HepG2 (cell line): ENCODE data around the gene KCNMA1. TPM values are rescaled to one million over a fixed set of nuclear protein-coding genes. Genes with fewer than 3 reads are reported as not detected.

Experiments used
- ATAC-seq: fragments of 200-7000 bp; cut with Tn5 transposase; 3 replicates; pipeline ENCODE4 v1.9.1; 2020; ENCODE audit warnings: mild to moderate bottlenecking, moderate library complexity
- BruUV-seq: library from RNA; stranded (reverse); fragments of 400-500 nt; replicated peaks from 2 replicates; lab custom pipeline; 2021; lab: Mats Ljungman, UMichigan
- CTCF ChIA-PET: fragments of 300-600 bp; formaldehyde crosslinking; extraction: SDS; loops from one replicate; lab custom pipeline; 2021; ENCODE audit warnings: low total read pairs, inconsistent platforms, low intra/inter-chr PET ratio; lab: Yijun Ruan, JAX
- POLR2A ChIA-PET: fragments of 350-600 bp; sonication (Branson Sonifier 250); formaldehyde crosslinking; loops from one replicate; lab custom pipeline; 2020; ENCODE audit warnings: antibody characterized with exemption, inconsistent platforms; lab: Yijun Ruan, JAX
- DNase-seq: peaks from one replicate; pipeline ENCODE4 v3.0.0-alpha.2; 2015; ENCODE audit warnings: low spot score
- FAIRE-seq: peaks from 3 replicates; lab custom pipeline; 2011; peaks lifted over from hg19 to GRCh38; lab: Jason Lieb, UNC
- H2AFZ ChIP-seq: one replicate; pipeline ENCODE4 v1.6.1; 2011; ENCODE audit warnings: low read length, inconsistent platforms
- H3K27ac ChIP-seq: fragments of 300-600 bp; 3 replicates; pipeline ENCODE4 v1.8.0; 2011; ENCODE audit warnings: mixed run types, mild to moderate bottlenecking, mixed read lengths, low read length, inconsistent platforms; ENCODE audit not compliant: insufficient read depth; ENCODE audit errors: extremely low read length
- H3K27me3 ChIP-seq, 2 experiments: fragments of 200-600 bp in 1 of 2; 2 replicates in 1 of 2; 3 replicates in 1 of 2; pipeline versions ENCODE4 v1.6.0 to v1.8.0; 2011; ENCODE audit warnings: low read length in 2 of 2, mild to moderate bottlenecking in 2 of 2, moderate library complexity in 2 of 2, inconsistent platforms in 1 of 2; ENCODE audit not compliant: insufficient read depth in 2 of 2, control insufficient read depth in 1 of 2
- H3K36me3 ChIP-seq, 2 experiments: fragments of 200-600 bp in 1 of 2; replicated peaks in 1 of 2; 2 replicates in 1 of 2; 3 replicates in 1 of 2; pipeline versions ENCODE4 v1.5.1 to v1.8.0; 2011; ENCODE audit warnings: low read length in 2 of 2, inconsistent platforms in 1 of 2; ENCODE audit not compliant: insufficient read depth in 2 of 2, control insufficient read depth in 1 of 2
- H3K4me1 ChIP-seq: 2 replicates; pipeline ENCODE4 v1.5.1; 2012; ENCODE audit warnings: low read length, inconsistent platforms; ENCODE audit not compliant: insufficient read depth
- H3K4me2 ChIP-seq: 2 replicates; pipeline ENCODE4 v1.6.0; 2011; ENCODE audit warnings: low read depth, low read length, inconsistent platforms
- H3K4me3 ChIP-seq, 3 experiments: fragments of 200-600 bp in 1 of 3; sonication (generic), shearing (Covaris generic) in 1 of 3; replicated peaks in 1 of 3; 2 replicates each; pipeline ENCODE4 v1.5.1; 2011 to 2016; ENCODE audit warnings: low read length in 3 of 3, inconsistent platforms in 2 of 3, low read depth in 2 of 3, mild to moderate bottlenecking in 2 of 3, control low read depth in 1 of 3, mixed read lengths in 1 of 3; ENCODE audit not compliant: insufficient read depth in 1 of 3
- H3K79me2 ChIP-seq: one replicate; pipeline ENCODE4 v1.6.1; 2011; ENCODE audit warnings: low read length, inconsistent platforms; ENCODE audit not compliant: insufficient read depth
- H3K9ac ChIP-seq: 2 replicates; pipeline ENCODE4 v1.6.0; 2011; ENCODE audit warnings: mild to moderate bottlenecking, low read depth, low read length, inconsistent platforms; ENCODE audit not compliant: insufficient read depth
- H3K9me3 ChIP-seq: 2 replicates; pipeline ENCODE4 v1.5.1; 2012; ENCODE audit warnings: mild to moderate bottlenecking, low read length
- H4K20me1 ChIP-seq: 2 replicates; pipeline ENCODE4 v1.6.0; 2011; ENCODE audit warnings: inconsistent platforms, mild to moderate bottlenecking, low read length, moderate library complexity; ENCODE audit not compliant: insufficient read depth
- KDM1A ChIP-seq: IDR thresholded peaks from 2 replicates; pipeline ENCODE4 v1.6.1; 2016; ENCODE audit warnings: missing compliant biosample characterization
- MLLT10 ChIP-seq: sonication (generic); formaldehyde crosslinking; IDR thresholded peaks from 2 replicates; pipeline ENCODE4 v1.4.0; 2020; ENCODE audit warnings: missing genetic modification reagents
- PPARG ChIP-seq: conservative IDR thresholded peaks from 2 replicates; pipeline ENCODE4 v1.6.1; 2016; ENCODE audit warnings: missing biosample characterization, missing genetic modification reagents
- TAF15 ChIP-seq: fragments of 200-400 bp; formaldehyde crosslinking; IDR thresholded peaks from one replicate; pipeline ENCODE4 v1.6.1; 2018; ENCODE audit warnings: mild to moderate bottlenecking, low read depth, low read length; ENCODE audit not compliant: poor library complexity, severe bottlenecking
- THRA ChIP-seq: sonication (generic); formaldehyde crosslinking; IDR thresholded peaks from 2 replicates; pipeline ENCODE4 v1.4.0; 2020; ENCODE audit warnings: missing genetic modification reagents, borderline replicate concordance
- ZNF281 ChIP-seq: sonication (generic); formaldehyde crosslinking; IDR thresholded peaks from 2 replicates; pipeline ENCODE4 v1.4.0; 2020; ENCODE audit warnings: missing genetic modification reagents, borderline replicate concordance
- ZNF34 ChIP-seq: sonication (generic); formaldehyde crosslinking; IDR thresholded peaks from 2 replicates; pipeline ENCODE4 v1.4.0; 2020; ENCODE audit warnings: mild to moderate bottlenecking, missing genetic modification reagents, borderline replicate concordance
- ZNF503 ChIP-seq: sonication (generic); formaldehyde crosslinking; IDR thresholded peaks from 2 replicates; pipeline ENCODE4 v1.4.0; 2020; ENCODE audit warnings: missing genetic modification reagents
- WGBS: methylation state at CpG from one replicate; pipeline ENCODE4 v1.1.6; 2017; ENCODE audit warnings: low lambda C conversion rate; 5-methylcytosine and 5-hydroxymethylcytosine counted together
- in situ Hi-C: cut with HindIII; loops from 2 replicates; pipeline ENCODE4 v1.10.0; 2017; ENCODE audit warnings: low pct_unique_long_range_greater_than_20kb; ENCODE audit not compliant: extremely low pct_ligation_motif_present
- intact Hi-C: fragments of 100-400 bp; cut with micrococcal nuclease; formaldehyde crosslinking; loops from one replicate; pipeline ENCODE4 v1.10.0; 2022; ENCODE audit not compliant: unreplicated experiment
- polyA plus RNA-seq, 8 experiments: library from polyadenylated mRNA; depleted of rRNA in 3 of 8; stranded (reverse) in 7 of 8; unstranded in 1 of 8; fragments of >200 nt; fragmentation: Illumina TruSeq in 4 of 8; extraction: Trizol in 4 of 8; gene quantifications; 2 replicates each; pipeline versions ENCODE4 v1.2.1 to v1.2.3, GENCODE V29; 2011 to 2016; ENCODE audit warnings: low read depth in 4 of 8, missing spikeins in 1 of 8, mixed read lengths in 1 of 8; ENCODE audit not compliant: insufficient read depth in 1 of 8
- total RNA-seq, 5 experiments: library from RNA; depleted of rRNA; stranded (reverse); fragments of >200 nt; fragmentation: Illumina TruSeq; extraction: Trizol; gene quantifications; 2 replicates each; pipeline ENCODE4 v1.2.3, GENCODE V29; 2016; ENCODE audit warnings: low read depth in 1 of 5

Gene KCNMA1
- total and polyA plus RNA-seq, 2 of the 13 experiments (the other 11 are each of a cell fraction or from before 2014, with no cell fraction given), result 0.02 TPM; not detected in 1

GRCh38 chr10:77267703-77268675, 369.6 kb downstream of the KCNMA1 start:
- Histone ChIP-seq H3K36me3 (no peaks in the 10 kb centered on the region), H3K27ac (no peak overlapping the region), H4K20me1 (no peaks in the 10 kb centered on the region), H3K4me2 (no peak overlapping the region), H3K9me3 (no peaks in the 10 kb centered on the region), H3K4me1 (no peaks in the 10 kb centered on the region), H3K27me3 (no peaks in the 10 kb centered on the region), H3K9ac (no peak overlapping the region), H2AFZ (no peak overlapping the region), H3K4me3 (no peak overlapping the region), H3K79me2 (no peaks in the 10 kb centered on the region)
- DNase-seq, result no peak
- in situ Hi-C loops, result no loop called here
- POLR2A ChIA-PET, result no interaction called here
- BruUV-seq, result no TSS peak
- no peak for TF ChIP-seq TAF15
- TF ChIP-seq ZNF281 (CRISPR knock-in tag), result no peak
- no peak for TF ChIP-seq KDM1A (CRISPR knock-in tag)
- TF ChIP-seq ZNF503 (CRISPR knock-in tag), result no peak
- TF ChIP-seq PPARG (CRISPR knock-in tag), result no peak
- TF ChIP-seq THRA (CRISPR knock-in tag), result no peak
- TF ChIP-seq ZNF34 (CRISPR knock-in tag), result no peak
- no peak for TF ChIP-seq MLLT10 (CRISPR knock-in tag)
- CTCF ChIA-PET, result no interaction called here
- intact Hi-C loops, result no loop called here
- no peak for ATAC-seq
- WGBS, result 49% methylated on average over 8 of the region's 8 CpGs
- no peak for FAIRE-seq
